Smooth muscle cell (in vitro differentiated cells): ENCODE data around the gene POR. TPM values are rescaled to one million over a fixed set of nuclear protein-coding genes. Genes with fewer than 3 reads are reported as not detected.

Source experiments
- DNase-seq: peaks from one replicate; lab custom pipeline; 2025; ENCODE audit not compliant: unreplicated experiment; lab: John Stamatoyannopoulos, UW
- H2AFZ ChIP-seq: fragments of 200-600 bp; sonication (generic); 2 replicates; pipeline ENCODE4 v1.6.0; 2016; ENCODE audit warnings: antibody characterized with exemption, low read depth, mild to moderate bottlenecking
- H3F3A ChIP-seq: fragments of 200-600 bp; sonication (generic); 2 replicates; pipeline ENCODE4 v1.6.0; 2017; ENCODE audit warnings: antibody characterized with exemption, low read depth
- H3K27ac ChIP-seq: fragments of 200-600 bp; sonication (generic); 2 replicates; pipeline ENCODE4 v1.5.1; 2016; ENCODE audit warnings: low read depth, mild to moderate bottlenecking
- H3K27me3 ChIP-seq: fragments of 200-600 bp; sonication (generic); 2 replicates; pipeline ENCODE4 v1.6.1; 2016; ENCODE audit warnings: low read depth, mild to moderate bottlenecking
- H3K36me3 ChIP-seq: fragments of 200-600 bp; sonication (generic); 2 replicates; pipeline ENCODE4 v1.5.1; 2016; ENCODE audit warnings: low read depth
- H3K4me1 ChIP-seq: fragments of 200-600 bp; sonication (generic); 2 replicates; pipeline ENCODE4 v1.5.1; 2016; ENCODE audit warnings: low read depth
- H3K4me2 ChIP-seq: fragments of 200-600 bp; sonication (generic); 2 replicates; pipeline ENCODE4 v1.6.0; 2016; ENCODE audit warnings: mild to moderate bottlenecking
- H3K4me3 ChIP-seq: fragments of 200-600 bp; sonication (generic); 2 replicates; pipeline ENCODE4 v1.5.1; 2016; ENCODE audit warnings: mild to moderate bottlenecking
- H3K79me2 ChIP-seq: fragments of 200-600 bp; sonication (generic); 2 replicates; pipeline ENCODE4 v1.6.0; 2016; ENCODE audit warnings: low read depth, mild to moderate bottlenecking
- H3K9ac ChIP-seq: fragments of 200-600 bp; sonication (generic); 2 replicates; pipeline ENCODE4 v1.6.0; 2016; ENCODE audit warnings: low read depth
- H3K9me3 ChIP-seq: fragments of 200-600 bp; sonication (generic); replicated peaks from 2 replicates; pipeline ENCODE4 v1.5.1; 2016; ENCODE audit warnings: low read depth
- H4K20me1 ChIP-seq: fragments of 200-600 bp; sonication (generic); 2 replicates; pipeline ENCODE4 v1.6.0; 2016; ENCODE audit warnings: low read depth
- WGBS: methylation state at CpG from one replicate; pipeline ENCODE4 v1.1.7; 2016; ENCODE audit warnings: low lambda C conversion rate; 5-methylcytosine and 5-hydroxymethylcytosine counted together
- polyA plus RNA-seq: library from polyadenylated mRNA; unstranded; fragments of >200 nt; fragmentation: Nextera tagmentation; extraction: Ambion mirVana; gene quantifications from 2 replicates; pipeline ENCODE4 v1.2.1, GENCODE V29; 2016
- total RNA-seq: library from RNA; depleted of rRNA; stranded (reverse); fragments of >200 nt; gene quantifications from 2 replicates; pipeline ENCODE4 v1.2.3, GENCODE V29; 2014
- TF ChIP-seq, protein P1 (sequence below): fragments of 200-600 bp; sonication (generic); IDR thresholded peaks from 2 replicates; pipeline ENCODE4 v1.5.1; 2017; ENCODE audit warnings: borderline replicate concordance, mild to moderate bottlenecking, antibody characterized with exemption; ENCODE audit not compliant: insufficient read depth, poor library complexity, severe bottlenecking

POR gene
- total and polyA plus RNA-seq, 2 experiments from 2014 or later, result 46.7 to 52.7 TPM

DNA sequence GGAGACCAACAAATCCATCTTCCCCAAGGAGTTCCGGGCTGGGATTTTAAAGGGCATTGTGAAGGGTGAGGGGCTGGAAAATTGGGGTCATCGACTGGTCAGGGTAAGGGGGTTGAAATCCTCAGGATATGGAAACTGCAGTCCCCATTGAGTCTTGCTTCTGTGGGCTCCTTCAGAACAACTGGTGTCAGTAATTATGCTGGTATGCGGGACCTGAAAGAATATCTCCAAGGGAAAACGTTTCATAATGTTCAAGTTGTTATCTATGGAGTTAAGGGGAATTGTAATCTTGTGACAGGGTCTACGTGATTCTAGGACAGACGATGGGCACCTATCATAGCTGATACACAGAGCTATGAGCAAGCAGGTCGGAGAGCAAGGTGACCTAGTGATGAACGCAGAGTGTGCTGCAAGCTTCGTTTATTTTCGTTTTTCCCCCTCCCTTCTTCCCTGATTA, 36.6 kb upstream of the POR start:
- Histone ChIP-seq H4K20me1 (peaks cover 6% of the 10 kb centered on the region), H3K4me2 (peak overlapping the region; percentile 96), H3F3A (no peaks in the 10 kb centered on the region), H3K27me3 (no peaks in the 10 kb centered on the region), H3K79me2 (peaks cover 21% of the 10 kb centered on the region), H3K4me1 (peaks cover 22% of the 10 kb centered on the region), H3K9ac (no peak overlapping the region), H3K4me3 (peak overlapping the region; percentile 92), H3K36me3 (no peaks in the 10 kb centered on the region), H3K9me3 (no peaks in the 10 kb centered on the region), H3K27ac (peak overlapping the region; percentile 10), H2AFZ (peak overlapping the region; percentile 94)
- no peak for DNase-seq
- TF ChIP-seq, protein P1, sequence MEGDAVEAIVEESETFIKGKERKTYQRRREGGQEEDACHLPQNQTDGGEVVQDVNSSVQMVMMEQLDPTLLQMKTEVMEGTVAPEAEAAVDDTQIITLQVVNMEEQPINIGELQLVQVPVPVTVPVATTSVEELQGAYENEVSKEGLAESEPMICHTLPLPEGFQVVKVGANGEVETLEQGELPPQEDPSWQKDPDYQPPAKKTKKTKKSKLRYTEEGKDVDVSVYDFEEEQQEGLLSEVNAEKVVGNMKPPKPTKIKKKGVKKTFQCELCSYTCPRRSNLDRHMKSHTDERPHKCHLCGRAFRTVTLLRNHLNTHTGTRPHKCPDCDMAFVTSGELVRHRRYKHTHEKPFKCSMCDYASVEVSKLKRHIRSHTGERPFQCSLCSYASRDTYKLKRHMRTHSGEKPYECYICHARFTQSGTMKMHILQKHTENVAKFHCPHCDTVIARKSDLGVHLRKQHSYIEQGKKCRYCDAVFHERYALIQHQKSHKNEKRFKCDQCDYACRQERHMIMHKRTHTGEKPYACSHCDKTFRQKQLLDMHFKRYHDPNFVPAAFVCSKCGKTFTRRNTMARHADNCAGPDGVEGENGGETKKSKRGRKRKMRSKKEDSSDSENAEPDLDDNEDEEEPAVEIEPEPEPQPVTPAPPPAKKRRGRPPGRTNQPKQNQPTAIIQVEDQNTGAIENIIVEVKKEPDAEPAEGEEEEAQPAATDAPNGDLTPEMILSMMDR, result no peak
- 37% methylated on average over 10 of the region's 10 CpGs for WGBS

- peaks cover 22% of the 10 kb centered on the region for H3K4me1 ChIP-seq
- H3K27ac ChIP-seq, result peak within 1 kb of the TSS; percentile 10
- H3K79me2 ChIP-seq, result peaks cover 21% of the 10 kb centered on the region
- H2AFZ ChIP-seq, result peak within 1 kb of the TSS; percentile 95
- H3K36me3 ChIP-seq, result no peaks in the 10 kb centered on the region
- under 1% methylated on average over 42 of the region's 65 CpGs for WGBS
- peak within 1 kb of the TSS; percentile 86 for H3K9ac ChIP-seq
- peaks cover 6% of the 10 kb centered on the region for H4K20me1 ChIP-seq
- peak; percentile 92 for DNase-seq
- no peaks in the 10 kb centered on the region for H3K9me3 ChIP-seq
- H3K4me2 ChIP-seq, result peak within 1 kb of the TSS; percentile 96
- H3K4me3 ChIP-seq, result peak within 1 kb of the TSS; percentile 92
- TF ChIP-seq, protein P1, result no peak
- no peaks in the 10 kb centered on the region for H3K27me3 ChIP-seq
- no peaks in the 10 kb centered on the region for H3F3A ChIP-seq
Observed at GRCh38 chr7:75878769-75879611, 36.0 kb upstream of the POR start, which contains the start of gene RHBDD2. RHBDD2 (plus strand) TSS chr7:75879034; CDS start chr7:75879083, 49 bp downstream.

GRCh38 chr7:75879771-75880184, 35.2 kb upstream of the POR start:
- 11% methylated on average over 8 of the region's 8 CpGs for WGBS

More at GRCh38 chr7:75879771-75880184, 35.2 kb upstream of the POR start:
- Histone ChIP-seq H4K20me1 (peaks cover 9% of the 10 kb centered on the region), H3K9me3 (no peaks in the 10 kb centered on the region), H2AFZ (peak overlapping the region; percentile 95), H3K4me1 (peaks cover 22% of the 10 kb centered on the region), H3K27me3 (no peaks in the 10 kb centered on the region), H3K9ac (peak overlapping the region; percentile 86), H3K4me3 (peak overlapping the region; percentile 92), H3K36me3 (no peaks in the 10 kb centered on the region), H3F3A (no peaks in the 10 kb centered on the region), H3K79me2 (peaks cover 21% of the 10 kb centered on the region), H3K4me2 (peak overlapping the region; percentile 96), H3K27ac (no peak overlapping the region)
- TF ChIP-seq, protein P1, result no peak
- no peak for DNase-seq
